A673 (cell line): ENCODE measurements around the gene CTTNBP2NL.

Experiments
- EZH2 ChIP-seq: fragments of 200-600 bp; sonication (generic); IDR thresholded peaks from 2 replicates; pipeline ENCODE4 v1.6.1; 2017; ENCODE audit warnings: borderline replicate concordance, low read depth, mild to moderate bottlenecking, mixed read lengths, antibody characterized with exemption, low read length; ENCODE audit not compliant: poor library complexity, severe bottlenecking
- TF ChIP-seq, protein P1 (sequence below): fragments of 300-800, 200-600 bp; sonication (generic); conservative IDR thresholded peaks from 2 replicates; pipeline ENCODE4 v1.5.1; 2017; ENCODE audit warnings: low read depth, mild to moderate bottlenecking, antibody characterized with exemption, low read length, moderate library complexity, mixed read lengths

GRCh38 chr1:112406771-112407170 is 10.8 kb downstream of the CTTNBP2NL start:
- TF ChIP-seq, protein P1, sequence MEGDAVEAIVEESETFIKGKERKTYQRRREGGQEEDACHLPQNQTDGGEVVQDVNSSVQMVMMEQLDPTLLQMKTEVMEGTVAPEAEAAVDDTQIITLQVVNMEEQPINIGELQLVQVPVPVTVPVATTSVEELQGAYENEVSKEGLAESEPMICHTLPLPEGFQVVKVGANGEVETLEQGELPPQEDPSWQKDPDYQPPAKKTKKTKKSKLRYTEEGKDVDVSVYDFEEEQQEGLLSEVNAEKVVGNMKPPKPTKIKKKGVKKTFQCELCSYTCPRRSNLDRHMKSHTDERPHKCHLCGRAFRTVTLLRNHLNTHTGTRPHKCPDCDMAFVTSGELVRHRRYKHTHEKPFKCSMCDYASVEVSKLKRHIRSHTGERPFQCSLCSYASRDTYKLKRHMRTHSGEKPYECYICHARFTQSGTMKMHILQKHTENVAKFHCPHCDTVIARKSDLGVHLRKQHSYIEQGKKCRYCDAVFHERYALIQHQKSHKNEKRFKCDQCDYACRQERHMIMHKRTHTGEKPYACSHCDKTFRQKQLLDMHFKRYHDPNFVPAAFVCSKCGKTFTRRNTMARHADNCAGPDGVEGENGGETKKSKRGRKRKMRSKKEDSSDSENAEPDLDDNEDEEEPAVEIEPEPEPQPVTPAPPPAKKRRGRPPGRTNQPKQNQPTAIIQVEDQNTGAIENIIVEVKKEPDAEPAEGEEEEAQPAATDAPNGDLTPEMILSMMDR, result no peak
- no peak for TF ChIP-seq EZH2
